Thymus (tissue), 11 donors: Measurements from ENCODE around the gene HHAT. TPM values are rescaled to one million over a fixed set of nuclear protein-coding genes. Genes with fewer than 3 reads are reported as not detected.

Experiments
- DNase-seq, 9 donors: peaks; one replicate each; pipeline ENCODE4 v3.0.0-alpha.2; 2013; ENCODE audit warnings: low spot score in 9 of 9, low read depth in 6 of 9, missing footprints in 1 of 9
- H3K27ac ChIP-seq, 2 donors: one replicate each; pipeline ENCODE4 v1.5.1; 2013; ENCODE audit warnings: control low read depth in 1 of 2, low read depth in 1 of 2, low read length in 1 of 2, mild to moderate bottlenecking in 1 of 2, moderate library complexity in 1 of 2
- H3K27me3 ChIP-seq, 2 donors: one replicate each; pipeline ENCODE4 v1.5.1; 2013; ENCODE audit warnings: low read length in 1 of 2; ENCODE audit not compliant: control insufficient read depth in 2 of 2, insufficient read depth in 1 of 2
- H3K36me3 ChIP-seq, 2 donors: one replicate each; pipeline ENCODE4 v1.5.1; 2013; ENCODE audit warnings: low read length in 1 of 2, mild to moderate bottlenecking in 1 of 2, moderate library complexity in 1 of 2; ENCODE audit not compliant: control insufficient read depth in 2 of 2, insufficient read depth in 2 of 2
- H3K4me1 ChIP-seq, 2 donors: one replicate each; pipeline ENCODE4 v1.5.1; 2013; ENCODE audit warnings: low read length in 2 of 2; ENCODE audit not compliant: control insufficient read depth in 2 of 2, insufficient read depth in 2 of 2
- H3K4me3 ChIP-seq, 2 donors: one replicate each; pipeline ENCODE4 v1.5.1; 2013; ENCODE audit warnings: low read length in 2 of 2, control low read depth in 1 of 2, mild to moderate bottlenecking in 1 of 2
- H3K9me3 ChIP-seq, 2 donors: one replicate each; pipeline ENCODE4 v1.5.1; 2013; ENCODE audit warnings: low read length in 1 of 2, mild to moderate bottlenecking in 1 of 2; ENCODE audit not compliant: control insufficient read depth in 2 of 2, insufficient read depth in 1 of 2
- WGBS: extraction: QIAGEN DNeasy Blood & Tissue Kit; methylation state at CpG from one replicate; pipeline ENCODE4 v1.1.7; 2013; 5-methylcytosine and 5-hydroxymethylcytosine counted together
- polyA plus RNA-seq: library from polyadenylated mRNA; stranded (reverse); fragments of 200-250 nt; gene quantifications from one replicate; pipeline ENCODE4 v1.2.3, GENCODE V29; 2013
- total RNA-seq: library from RNA; stranded (reverse); fragments of 120-200 nt; gene quantifications from one replicate; pipeline ENCODE4 v1.2.4, GENCODE V29; 2013
- donor health status: healthy.

The HHAT gene
- total and polyA plus RNA-seq, 2 donors = 3.7 to 5.7 TPM

DNA sequence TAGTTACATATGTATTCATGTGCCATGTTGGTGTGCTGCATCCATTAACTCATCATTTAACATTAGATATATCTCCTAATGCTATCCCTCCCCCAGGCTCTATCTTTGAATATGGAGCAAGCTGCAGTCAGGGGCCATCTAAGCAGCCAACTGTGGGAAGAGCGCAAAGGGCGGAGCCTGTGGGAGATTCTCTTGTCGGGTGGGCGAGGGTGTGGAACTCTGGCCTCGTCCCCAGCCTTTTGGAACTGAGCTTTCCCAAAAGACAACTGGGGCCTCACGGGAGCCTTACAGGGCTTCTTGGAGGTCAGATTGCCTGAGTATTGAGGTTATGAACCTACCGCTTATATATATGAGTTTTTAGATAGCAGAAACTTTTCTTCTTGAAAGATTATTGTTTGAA is 117.2 kb downstream of the HHAT start:
- H3K4me3 ChIP-seq = no peak overlapping the region
- H3K36me3 ChIP-seq = no peaks in the 10 kb centered on the region
- no peaks in the 10 kb centered on the region for H3K27me3 ChIP-seq
- DNase-seq = no peak
- no peaks in the 10 kb centered on the region for H3K9me3 ChIP-seq
- H3K27ac ChIP-seq = peak overlapping the region; percentile 22 to 83
- WGBS = 95% methylated on average over 7 of the region's 7 CpGs
- H3K4me1 ChIP-seq = peaks cover 14 to 21% of the 10 kb centered on the region in 2 donors

GRCh38 chr1:210446479-210446878 is 117.8 kb downstream of the HHAT start:
- Histone ChIP-seq H3K27ac (peak overlapping the region; percentile 81 to 83), H3K9me3 (no peaks in the 10 kb centered on the region), H3K4me1 (peaks cover 14 to 21% of the 10 kb centered on the region in 2 donors), H3K4me3 (no peak overlapping the region), H3K27me3 (no peaks in the 10 kb centered on the region), H3K36me3 (no peaks in the 10 kb centered on the region)
- DNase-seq = peak; percentile 48 to 96 (median 86)
- WGBS = 29% methylated on average over 9 of the region's 9 CpGs

DNA sequence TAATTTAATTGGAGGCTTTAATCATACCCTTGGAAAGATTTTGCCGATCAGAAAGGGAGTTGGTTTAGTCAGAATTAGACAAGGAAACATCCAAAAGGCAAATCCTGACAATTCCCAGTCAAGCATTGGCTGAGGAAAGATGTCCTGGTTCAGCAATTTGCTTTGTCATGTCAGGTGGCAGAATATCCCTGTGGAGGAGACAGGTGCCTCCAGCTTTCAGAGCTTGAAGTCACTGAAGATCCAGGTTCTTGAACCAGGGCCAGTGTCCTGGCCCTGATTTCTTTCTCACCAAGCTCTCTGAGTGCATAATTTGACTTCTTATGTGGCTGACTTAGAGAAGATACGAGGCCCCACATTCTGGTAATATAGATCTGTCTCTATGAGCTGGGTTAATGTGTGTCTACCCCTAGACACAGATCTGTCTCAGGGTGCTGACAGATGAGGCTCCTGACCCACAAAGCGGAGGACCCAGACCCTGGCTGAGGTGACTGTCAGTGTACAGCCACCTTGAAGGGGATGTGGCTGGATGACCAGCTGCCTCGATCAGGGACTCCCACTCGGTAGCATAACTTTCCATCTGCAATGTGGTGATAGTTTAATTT is 118.9 kb downstream of the HHAT start:
- Histone ChIP-seq H3K27me3 (no peaks in the 10 kb centered on the region), H3K36me3 (no peaks in the 10 kb centered on the region), H3K9me3 (no peaks in the 10 kb centered on the region), H3K4me1 (peaks cover 14 to 21% of the 10 kb centered on the region in 2 donors), H3K27ac (no peak overlapping the region), H3K4me3 (no peak overlapping the region)
- 97% methylated on average over 5 of the region's 5 CpGs for WGBS
- no peak for DNase-seq

DNA sequence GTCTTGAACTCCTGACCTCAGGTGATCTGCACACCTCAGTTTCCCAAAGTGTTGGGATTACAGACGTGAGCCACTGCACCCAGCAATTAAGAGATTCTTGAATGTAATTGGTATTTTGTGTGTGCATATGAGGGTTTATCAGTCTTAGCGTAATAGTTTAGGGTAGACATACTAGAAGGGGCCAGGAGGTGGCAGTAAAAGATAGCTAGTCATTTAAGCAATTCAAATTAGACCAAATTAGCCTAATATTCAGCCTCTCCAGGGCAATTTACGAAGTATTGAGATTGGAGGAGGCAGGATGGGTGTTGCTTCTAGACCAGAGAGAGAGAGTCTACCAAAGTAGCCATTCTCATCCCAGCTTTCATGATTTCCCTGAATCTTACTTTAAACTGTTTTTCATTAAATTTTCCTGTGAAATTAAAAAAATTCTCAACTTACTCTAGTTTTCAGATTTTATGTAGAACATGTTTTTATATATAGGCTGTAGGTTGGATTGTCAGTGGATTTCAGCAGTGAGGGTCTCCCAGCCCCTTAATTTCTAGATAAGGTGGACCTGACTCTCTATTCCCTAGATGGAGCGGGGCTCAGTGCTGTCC is 119.7 kb downstream of the HHAT start:
- H3K9me3 ChIP-seq = no peaks in the 10 kb centered on the region
- no peaks in the 10 kb centered on the region for H3K36me3 ChIP-seq
- peaks cover 14 to 21% of the 10 kb centered on the region in 2 donors for H3K4me1 ChIP-seq
- H3K4me3 ChIP-seq = no peak overlapping the region
- H3K27me3 ChIP-seq = no peaks in the 10 kb centered on the region
- DNase-seq = peak in 8 of 9 donors; percentile 13 to 57 (median 23)
- WGBS = 84% methylated on average over 4 of the region's 4 CpGs
- H3K27ac ChIP-seq = no peak overlapping the region

- DNase-seq = no peak
Measured at GRCh38 chr1:210455840-210456603, 127.3 kb downstream of the HHAT start.

DNA sequence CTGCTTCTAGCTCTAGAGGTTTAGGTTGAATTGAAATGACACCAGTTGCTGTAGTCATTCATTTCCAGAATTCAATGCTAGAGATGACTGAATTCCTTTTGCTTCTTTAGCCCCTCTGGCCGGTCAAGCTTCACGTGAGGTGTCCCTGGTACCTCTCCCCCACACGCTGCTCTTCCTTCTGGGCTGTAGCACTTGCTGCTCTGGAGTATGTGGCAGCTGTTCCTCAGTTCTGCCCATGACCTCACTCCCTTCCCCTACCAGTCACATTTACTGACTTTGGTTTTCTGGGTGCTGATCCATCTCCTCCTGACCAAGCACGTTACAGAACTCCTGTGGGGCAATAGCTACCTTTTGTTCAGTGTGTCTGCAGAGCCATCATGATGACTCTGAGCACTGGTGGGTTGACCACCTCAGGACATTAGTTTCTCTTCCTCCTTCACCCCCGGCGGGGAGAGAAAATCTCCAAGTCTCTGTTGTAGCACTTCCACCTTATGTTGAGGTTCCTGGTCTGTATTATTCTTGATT is 128.1 kb downstream of the HHAT start:
- H3K36me3 ChIP-seq = no peaks in the 10 kb centered on the region
- no peaks in the 10 kb centered on the region for H3K9me3 ChIP-seq
- H3K27me3 ChIP-seq = no peaks in the 10 kb centered on the region
- DNase-seq = no peak
- H3K27ac ChIP-seq = no peak overlapping the region
- WGBS = 97% methylated on average over 6 of the region's 6 CpGs
- H3K4me3 ChIP-seq = no peak overlapping the region
- peaks cover 0 to 11% of the 10 kb centered on the region in 2 donors for H3K4me1 ChIP-seq

More at GRCh38 chr1:210455840-210456603, 127.3 kb downstream of the HHAT start:
- no peaks in the 10 kb centered on the region for H3K36me3 ChIP-seq
- no peak overlapping the region for H3K4me3 ChIP-seq
- H3K27me3 ChIP-seq = no peaks in the 10 kb centered on the region
- H3K4me1 ChIP-seq = peaks cover 0 to 11% of the 10 kb centered on the region in 2 donors
- H3K9me3 ChIP-seq = no peaks in the 10 kb centered on the region
- H3K27ac ChIP-seq = no peak overlapping the region
- 88% methylated on average over 8 of the region's 8 CpGs for WGBS

DNA sequence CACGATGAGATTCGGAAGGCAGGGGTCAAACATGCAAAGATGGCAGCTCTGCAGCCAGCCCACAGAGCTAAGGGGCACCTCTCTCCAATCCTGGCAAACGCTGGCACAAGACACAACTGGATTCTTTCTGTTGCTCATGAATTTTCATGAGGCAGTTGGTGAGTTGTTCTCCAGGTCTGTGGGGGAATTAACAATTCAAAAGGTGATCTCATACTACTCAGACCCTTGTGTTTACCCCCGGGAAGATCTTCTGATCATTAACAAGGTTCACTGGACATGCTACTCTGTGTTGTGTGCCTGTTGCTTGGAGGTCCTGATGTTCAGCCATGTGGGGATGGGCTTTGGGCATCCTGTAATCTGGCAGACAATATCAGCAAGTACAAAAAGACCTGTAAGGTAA is 128.9 kb downstream of the HHAT start:
- Histone ChIP-seq H3K9me3 (no peaks in the 10 kb centered on the region), H3K27ac (no peak overlapping the region), H3K4me1 (peaks cover 0 to 11% of the 10 kb centered on the region in 2 donors), H3K36me3 (no peaks in the 10 kb centered on the region), H3K27me3 (no peaks in the 10 kb centered on the region), H3K4me3 (no peak overlapping the region)
- no peak for DNase-seq
- 93% methylated on average over 4 of the region's 4 CpGs for WGBS

DNA sequence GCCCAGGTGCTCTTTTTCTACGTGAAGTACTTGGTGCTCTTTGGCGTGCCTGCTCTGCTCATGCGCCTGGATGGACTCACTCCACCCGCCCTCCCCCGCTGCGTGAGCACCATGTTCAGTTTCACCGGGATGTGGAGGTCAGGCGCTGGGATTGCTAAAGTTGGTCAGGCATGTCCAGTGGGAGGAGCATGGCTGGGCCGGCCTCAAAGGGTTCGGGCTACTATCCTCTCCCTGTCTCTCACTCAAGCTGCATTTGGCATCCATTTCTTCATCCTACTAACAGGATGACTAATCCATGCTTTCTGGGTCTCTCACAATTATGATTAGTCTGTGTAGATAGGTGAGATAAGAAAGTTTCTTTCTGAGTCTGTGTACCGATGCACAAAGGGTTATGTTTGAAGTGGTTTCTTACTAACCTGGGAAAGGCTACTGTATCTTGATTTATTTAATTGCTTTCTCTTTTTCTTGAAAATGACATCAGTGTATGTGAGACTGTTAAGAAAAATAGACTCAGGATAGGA is 135.9 kb downstream of the HHAT start:
- no peaks in the 10 kb centered on the region for H3K4me1 ChIP-seq
- no peak for DNase-seq
- no peak overlapping the region for H3K27ac ChIP-seq
- no peak overlapping the region for H3K4me3 ChIP-seq
- no peaks in the 10 kb centered on the region for H3K9me3 ChIP-seq
- H3K27me3 ChIP-seq = no peaks in the 10 kb centered on the region
- no peaks in the 10 kb centered on the region for H3K36me3 ChIP-seq
- 89% methylated on average over 11 of the region's 11 CpGs for WGBS

- H3K36me3 ChIP-seq = no peaks in the 10 kb centered on the region
- no peak overlapping the region for H3K4me3 ChIP-seq
- no peaks in the 10 kb centered on the region for H3K4me1 ChIP-seq
- H3K27ac ChIP-seq = no peak overlapping the region
- no peaks in the 10 kb centered on the region for H3K9me3 ChIP-seq
- WGBS = 97% methylated on average over 3 of the region's 3 CpGs
- H3K27me3 ChIP-seq = no peaks in the 10 kb centered on the region
- no peak for DNase-seq
Measured at GRCh38 chr1:210465150-210465549, 136.4 kb downstream of the HHAT start.
